Measurements from ENCODE around the gene NT5DC3.

GRCh38 chr12:103877934-103878510 is 37.0 kb upstream of the NT5DC3 start:
- TF ChIP-seq, protein P1, sequence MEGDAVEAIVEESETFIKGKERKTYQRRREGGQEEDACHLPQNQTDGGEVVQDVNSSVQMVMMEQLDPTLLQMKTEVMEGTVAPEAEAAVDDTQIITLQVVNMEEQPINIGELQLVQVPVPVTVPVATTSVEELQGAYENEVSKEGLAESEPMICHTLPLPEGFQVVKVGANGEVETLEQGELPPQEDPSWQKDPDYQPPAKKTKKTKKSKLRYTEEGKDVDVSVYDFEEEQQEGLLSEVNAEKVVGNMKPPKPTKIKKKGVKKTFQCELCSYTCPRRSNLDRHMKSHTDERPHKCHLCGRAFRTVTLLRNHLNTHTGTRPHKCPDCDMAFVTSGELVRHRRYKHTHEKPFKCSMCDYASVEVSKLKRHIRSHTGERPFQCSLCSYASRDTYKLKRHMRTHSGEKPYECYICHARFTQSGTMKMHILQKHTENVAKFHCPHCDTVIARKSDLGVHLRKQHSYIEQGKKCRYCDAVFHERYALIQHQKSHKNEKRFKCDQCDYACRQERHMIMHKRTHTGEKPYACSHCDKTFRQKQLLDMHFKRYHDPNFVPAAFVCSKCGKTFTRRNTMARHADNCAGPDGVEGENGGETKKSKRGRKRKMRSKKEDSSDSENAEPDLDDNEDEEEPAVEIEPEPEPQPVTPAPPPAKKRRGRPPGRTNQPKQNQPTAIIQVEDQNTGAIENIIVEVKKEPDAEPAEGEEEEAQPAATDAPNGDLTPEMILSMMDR (IDR thresholded peaks at IDR 0.05): peak; percentile 37 to 62 (median 52)
- TF ChIP-seq POLR2A (IDR thresholded peaks at IDR 0.05) (no peak), POLR2AphosphoS5 (IDR thresholded peaks at IDR 0.05) (no peak)
